GM12878 (cell line): ENCODE data around the gene MAPK9. TPM values are rescaled to one million over a fixed set of nuclear protein-coding genes. Genes with fewer than 3 reads are reported as not detected.
A peak's percentile ranks its signal among the peaks of the same experiment; 100 is the strongest.

Source experiments
- CHD2 ChIP-seq: IDR thresholded peaks from 2 replicates; pipeline ENCODE4 v1.6.1; 2011; ENCODE audit warnings: low read depth, low read length, improper control_type of control experiment, borderline replicate concordance
- IRF3 ChIP-seq: fragments of 450-650 bp; IDR thresholded peaks from 2 replicates; pipeline ENCODE4 v1.6.1; 2014; ENCODE audit warnings: mild to moderate bottlenecking
- NR2C1 ChIP-seq: fragments of 450-650 bp; IDR thresholded peaks from 2 replicates; pipeline ENCODE4 v1.6.1; 2017; ENCODE audit warnings: antibody characterized with exemption, mild to moderate bottlenecking, moderate library complexity
- RCOR1 ChIP-seq: conservative IDR thresholded peaks from 2 replicates; pipeline ENCODE4 v1.6.1; 2012; ENCODE audit warnings: low read depth, low read length, improper control_type of control experiment
- ZNF217 ChIP-seq: fragments of 450-650 bp; IDR thresholded peaks from 2 replicates; pipeline ENCODE4 v1.6.1; 2017; ENCODE audit warnings: antibody characterized with exemption, mild to moderate bottlenecking
- ZNF687 ChIP-seq: fragments of 450-650 bp; IDR thresholded peaks from 2 replicates; pipeline ENCODE4 v1.6.1; 2017; ENCODE audit warnings: mild to moderate bottlenecking, moderate library complexity
- polyA plus RNA-seq, 11 experiments: library from polyadenylated mRNA; depleted of rRNA in 4 of 11; unstranded in 6 of 11; stranded (reverse) in 5 of 11; fragments of >200 nt; fragmentation: Nextera tagmentation in 4 of 11; fragmentation: Illumina TruSeq in 1 of 11; extraction: Ambion mirVana in 4 of 11; extraction: Trizol in 1 of 11; gene quantifications; 1 replicate in 1 of 11; 2 replicates in 10 of 11; pipeline versions ENCODE4 v1.2.1 to v1.2.3, GENCODE V29; 2011 to 2016; ENCODE audit warnings: inconsistent platforms in 2 of 11, missing spikeins in 2 of 11, low read depth in 1 of 11
- total RNA-seq, 4 experiments: library from RNA; depleted of rRNA in 3 of 4; stranded (reverse); fragments of >200 nt in 3 of 4; fragmentation: Illumina TruSeq in 1 of 4; extraction: Trizol in 1 of 4; gene quantifications; 2 replicates each; pipeline versions ENCODE4 v1.2.1 to v1.2.3, GENCODE V29; 2013 to 2021
- TF ChIP-seq, protein P1 (sequence below), 3 experiments: IDR thresholded peaks in 2 of 3; conservative IDR thresholded peaks in 1 of 3; 2 replicates each; pipeline ENCODE4 v1.5.1; 2011; ENCODE audit warnings: low read depth in 3 of 3, low read length in 3 of 3, mild to moderate bottlenecking in 3 of 3, control low read depth in 2 of 3, moderate library complexity in 2 of 3, inconsistent platforms in 1 of 3, mixed read lengths in 1 of 3; ENCODE audit not compliant: control insufficient read depth in 2 of 3, insufficient read depth in 1 of 3; ENCODE audit errors: extremely low read depth in 1 of 3

Gene MAPK9
- total and polyA plus RNA-seq, 10 of the 15 experiments (the other 5 are each of a cell fraction or from before 2014, with no cell fraction given): 2.1 to 52.9 (median 21.7) TPM

GRCh38 chr5:180201051-180201987 is 90.6 kb downstream of the MAPK9 start (continued):
- TF ChIP-seq ZNF687 (no peak), IRF3 (no peak), CHD2 (no peak), ZNF217 (no peak), NR2C1 (no peak), RCOR1 (no peak)
- TF ChIP-seq, protein P1, sequence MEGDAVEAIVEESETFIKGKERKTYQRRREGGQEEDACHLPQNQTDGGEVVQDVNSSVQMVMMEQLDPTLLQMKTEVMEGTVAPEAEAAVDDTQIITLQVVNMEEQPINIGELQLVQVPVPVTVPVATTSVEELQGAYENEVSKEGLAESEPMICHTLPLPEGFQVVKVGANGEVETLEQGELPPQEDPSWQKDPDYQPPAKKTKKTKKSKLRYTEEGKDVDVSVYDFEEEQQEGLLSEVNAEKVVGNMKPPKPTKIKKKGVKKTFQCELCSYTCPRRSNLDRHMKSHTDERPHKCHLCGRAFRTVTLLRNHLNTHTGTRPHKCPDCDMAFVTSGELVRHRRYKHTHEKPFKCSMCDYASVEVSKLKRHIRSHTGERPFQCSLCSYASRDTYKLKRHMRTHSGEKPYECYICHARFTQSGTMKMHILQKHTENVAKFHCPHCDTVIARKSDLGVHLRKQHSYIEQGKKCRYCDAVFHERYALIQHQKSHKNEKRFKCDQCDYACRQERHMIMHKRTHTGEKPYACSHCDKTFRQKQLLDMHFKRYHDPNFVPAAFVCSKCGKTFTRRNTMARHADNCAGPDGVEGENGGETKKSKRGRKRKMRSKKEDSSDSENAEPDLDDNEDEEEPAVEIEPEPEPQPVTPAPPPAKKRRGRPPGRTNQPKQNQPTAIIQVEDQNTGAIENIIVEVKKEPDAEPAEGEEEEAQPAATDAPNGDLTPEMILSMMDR (IDR thresholded peaks at IDR 0.05 in 2 of 3, conservative IDR thresholded peaks at IDR 0.05 in 1 of 3; ENCODE audit: control insufficient read depth in 2 of 3, extremely low read depth in 1 of 3, insufficient read depth in 1 of 3, low read depth in 3 of 3, low read length in 3 of 3): peak; percentile 30 to 47 (median 33); a peak in 4 of 6 replicates
- TF ChIP-seq, all 136 proteins: peak for 2
